Measurements from ENCODE around the gene CCDC136.

The CCDC136 gene

DNA sequence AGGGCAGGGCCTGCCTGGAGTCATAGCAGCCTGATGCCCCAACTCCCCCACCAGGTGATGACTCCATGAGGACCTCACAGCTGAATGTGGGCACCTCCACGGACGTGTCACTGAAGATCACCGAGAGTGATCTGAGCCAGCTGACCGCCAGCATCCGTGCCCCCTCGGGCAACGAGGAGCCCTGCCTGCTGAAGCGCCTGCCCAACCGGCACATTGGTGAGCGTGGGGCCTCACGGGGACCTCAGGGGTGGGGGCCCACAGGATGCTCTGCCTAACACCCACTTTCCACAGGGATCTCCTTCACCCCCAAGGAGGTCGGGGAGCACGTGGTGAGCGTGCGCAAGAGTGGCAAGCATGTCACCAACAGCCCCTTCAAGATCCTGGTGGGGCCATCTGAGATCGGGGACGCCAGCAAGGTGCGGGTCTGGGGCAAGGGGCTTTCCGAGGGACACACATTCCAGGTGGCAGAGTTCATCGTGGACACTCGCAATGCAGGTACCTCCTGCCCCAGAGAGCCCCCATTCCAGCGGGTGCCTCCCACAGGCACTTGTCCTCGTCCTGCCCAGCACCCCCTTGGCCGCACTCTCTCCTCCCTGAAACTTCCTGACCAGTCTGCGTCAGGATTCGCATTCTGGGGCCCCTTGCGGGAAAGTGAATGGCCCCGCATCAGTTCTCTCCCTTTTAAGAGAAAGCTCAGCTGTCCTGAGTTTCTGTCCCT, 60.9 kb downstream of the CCDC136 start:
- no peaks in the 10 kb centered on the region for H4K20me1 ChIP-seq (ENCODE audit: insufficient read depth, low read length)
- H3K79me2 ChIP-seq (ENCODE audit: insufficient read depth, low read length), result no peaks in the 10 kb centered on the region
- H3K27ac ChIP-seq (ENCODE audit: low read depth, low read length, poor library complexity, severe bottlenecking), result no peak overlapping the region
- no peaks in the 10 kb centered on the region for H3K9me2 ChIP-seq (ENCODE audit: low read depth, low read length)
- no peak for TF ChIP-seq EZH2 (IDR thresholded peaks at IDR 0.05; ENCODE audit: borderline replicate concordance, low read length)
- TF ChIP-seq, protein P1, sequence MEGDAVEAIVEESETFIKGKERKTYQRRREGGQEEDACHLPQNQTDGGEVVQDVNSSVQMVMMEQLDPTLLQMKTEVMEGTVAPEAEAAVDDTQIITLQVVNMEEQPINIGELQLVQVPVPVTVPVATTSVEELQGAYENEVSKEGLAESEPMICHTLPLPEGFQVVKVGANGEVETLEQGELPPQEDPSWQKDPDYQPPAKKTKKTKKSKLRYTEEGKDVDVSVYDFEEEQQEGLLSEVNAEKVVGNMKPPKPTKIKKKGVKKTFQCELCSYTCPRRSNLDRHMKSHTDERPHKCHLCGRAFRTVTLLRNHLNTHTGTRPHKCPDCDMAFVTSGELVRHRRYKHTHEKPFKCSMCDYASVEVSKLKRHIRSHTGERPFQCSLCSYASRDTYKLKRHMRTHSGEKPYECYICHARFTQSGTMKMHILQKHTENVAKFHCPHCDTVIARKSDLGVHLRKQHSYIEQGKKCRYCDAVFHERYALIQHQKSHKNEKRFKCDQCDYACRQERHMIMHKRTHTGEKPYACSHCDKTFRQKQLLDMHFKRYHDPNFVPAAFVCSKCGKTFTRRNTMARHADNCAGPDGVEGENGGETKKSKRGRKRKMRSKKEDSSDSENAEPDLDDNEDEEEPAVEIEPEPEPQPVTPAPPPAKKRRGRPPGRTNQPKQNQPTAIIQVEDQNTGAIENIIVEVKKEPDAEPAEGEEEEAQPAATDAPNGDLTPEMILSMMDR (IDR thresholded peaks at IDR 0.05; ENCODE audit: low read length), result no peak
- H3K27me3 ChIP-seq (ENCODE audit: insufficient read depth, low read length), result peaks cover 25% of the 10 kb centered on the region
- no peak overlapping the region for H3K9ac ChIP-seq (ENCODE audit: low read length)
- no peak overlapping the region for H2AFZ ChIP-seq (ENCODE audit: low read length)
- H3K36me3 ChIP-seq (ENCODE audit: insufficient read depth, low read length), result no peaks in the 10 kb centered on the region
- no peak overlapping the region for H3K4me2 ChIP-seq (ENCODE audit: low read length)
- H3F3A ChIP-seq (ENCODE audit: insufficient read depth, low read length), result no peaks in the 10 kb centered on the region
- no peaks in the 10 kb centered on the region for H3K4me1 ChIP-seq (ENCODE audit: insufficient read depth, low read length, severe bottlenecking)
- H3K9me3 ChIP-seq (ENCODE audit: low read length), result no peaks in the 10 kb centered on the region
- H3K4me3 ChIP-seq (ENCODE audit: low read depth, low read length, poor library complexity, severe bottlenecking), result no peak overlapping the region

DNA sequence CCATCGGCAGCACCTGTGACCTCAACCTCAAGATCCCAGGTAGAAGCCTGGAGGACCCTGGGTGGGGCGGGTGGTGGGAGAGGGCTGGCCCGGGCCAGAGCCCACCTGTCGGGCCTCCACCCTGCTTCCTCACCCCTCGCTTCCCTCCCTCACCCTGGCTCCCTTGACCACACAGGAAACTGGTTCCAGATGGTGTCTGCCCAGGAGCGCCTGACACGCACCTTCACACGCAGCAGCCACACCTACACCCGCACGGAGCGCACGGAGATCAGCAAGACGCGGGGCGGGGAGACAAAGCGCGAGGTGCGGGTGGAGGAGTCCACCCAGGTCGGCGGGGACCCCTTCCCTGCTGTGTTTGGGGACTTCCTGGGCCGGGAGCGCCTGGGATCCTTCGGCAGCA, 62.0 kb downstream of the CCDC136 start:
- no peaks in the 10 kb centered on the region for H3K36me3 ChIP-seq (ENCODE audit: insufficient read depth, low read length)

DNA sequence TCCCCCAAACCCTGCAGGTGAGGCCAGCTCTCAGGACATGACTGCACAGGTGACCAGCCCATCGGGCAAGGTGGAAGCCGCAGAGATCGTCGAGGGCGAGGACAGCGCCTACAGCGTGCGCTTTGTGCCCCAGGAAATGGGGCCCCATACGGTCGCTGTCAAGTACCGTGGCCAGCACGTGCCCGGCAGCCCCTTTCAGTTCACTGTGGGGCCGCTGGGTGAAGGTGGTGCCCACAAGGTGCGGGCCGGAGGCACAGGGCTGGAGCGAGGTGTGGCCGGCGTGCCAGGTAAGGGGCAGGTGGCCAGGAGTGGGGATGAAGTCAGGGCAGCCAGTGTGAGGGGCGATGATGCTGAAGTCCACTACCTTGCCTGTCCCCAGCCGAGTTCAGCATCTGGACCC, 62.6 kb downstream of the CCDC136 start:
- H3F3A ChIP-seq (ENCODE audit: insufficient read depth, low read length), result no peaks in the 10 kb centered on the region
- H3K4me2 ChIP-seq (ENCODE audit: low read length), result no peak overlapping the region
- H4K20me1 ChIP-seq (ENCODE audit: insufficient read depth, low read length), result no peaks in the 10 kb centered on the region
- H3K4me1 ChIP-seq (ENCODE audit: insufficient read depth, low read length, severe bottlenecking), result no peaks in the 10 kb centered on the region
- no peak overlapping the region for H3K27ac ChIP-seq (ENCODE audit: low read depth, low read length, poor library complexity, severe bottlenecking)
- no peak overlapping the region for H3K9ac ChIP-seq (ENCODE audit: low read length)
- TF ChIP-seq, protein P1 (IDR thresholded peaks at IDR 0.05; ENCODE audit: low read length), result no peak
- TF ChIP-seq EZH2 (IDR thresholded peaks at IDR 0.05; ENCODE audit: borderline replicate concordance, low read length), result no peak
- no peak overlapping the region for H3K4me3 ChIP-seq (ENCODE audit: low read depth, low read length, poor library complexity, severe bottlenecking)
- H2AFZ ChIP-seq (ENCODE audit: low read length), result no peak overlapping the region
- H3K9me3 ChIP-seq (ENCODE audit: low read length), result no peaks in the 10 kb centered on the region
- no peaks in the 10 kb centered on the region for H3K79me2 ChIP-seq (ENCODE audit: insufficient read depth, low read length)
- H3K27me3 ChIP-seq (ENCODE audit: insufficient read depth, low read length), result peaks cover 28% of the 10 kb centered on the region
- H3K36me3 ChIP-seq (ENCODE audit: insufficient read depth, low read length), result no peaks in the 10 kb centered on the region
- no peaks in the 10 kb centered on the region for H3K9me2 ChIP-seq (ENCODE audit: low read depth, low read length)

More for the DNA sequence above, 62.0 kb downstream of the CCDC136 start:
- no peak overlapping the region for H2AFZ ChIP-seq (ENCODE audit: low read length)
- H3K4me3 ChIP-seq (ENCODE audit: low read depth, low read length, poor library complexity, severe bottlenecking), result no peak overlapping the region
- TF ChIP-seq, protein P1 (IDR thresholded peaks at IDR 0.05; ENCODE audit: low read length), result no peak
- no peak for TF ChIP-seq EZH2 (IDR thresholded peaks at IDR 0.05; ENCODE audit: borderline replicate concordance, low read length)
- no peaks in the 10 kb centered on the region for H3K9me3 ChIP-seq (ENCODE audit: low read length)
- H3K27me3 ChIP-seq (ENCODE audit: insufficient read depth, low read length), result peaks cover 28% of the 10 kb centered on the region
- H3K9ac ChIP-seq (ENCODE audit: low read length), result no peak overlapping the region
- H3K27ac ChIP-seq (ENCODE audit: low read depth, low read length, poor library complexity, severe bottlenecking), result no peak overlapping the region
- no peak overlapping the region for H3K4me2 ChIP-seq (ENCODE audit: low read length)
- H3K9me2 ChIP-seq (ENCODE audit: low read depth, low read length), result no peaks in the 10 kb centered on the region
- no peaks in the 10 kb centered on the region for H4K20me1 ChIP-seq (ENCODE audit: insufficient read depth, low read length)
- no peaks in the 10 kb centered on the region for H3K4me1 ChIP-seq (ENCODE audit: insufficient read depth, low read length, severe bottlenecking)
- no peaks in the 10 kb centered on the region for H3F3A ChIP-seq (ENCODE audit: insufficient read depth, low read length)
- no peaks in the 10 kb centered on the region for H3K79me2 ChIP-seq (ENCODE audit: insufficient read depth, low read length)

Data from OCI-LY1 (cell line).